CD4-positive, alpha-beta T cell (primary cell): ENCODE measurements around the gene NFYB. TPM values are rescaled to one million over a fixed set of nuclear protein-coding genes. Genes with fewer than 3 reads are reported as not detected.
A peak's percentile ranks its signal among the peaks of the same experiment; 100 is the strongest.

ENCODE experiments used
- ATAC-seq: fragments of 200-7000 bp; cut with Tn5 transposase; one replicate; pipeline ENCODE4 v1.10.0; 2022; ENCODE audit warnings: mild to moderate bottlenecking; ENCODE audit not compliant: poor library complexity
- CTCF ChIA-PET: fragments of 350-600 bp; sonication (Branson Sonifier 250); formaldehyde crosslinking; loops from one replicate; lab custom pipeline; 2021; ENCODE audit warnings: antibody characterized with exemption, inconsistent platforms; lab: Charles Lee
- POLR2A ChIA-PET: fragments of 350-600 bp; sonication (Branson Sonifier 250); formaldehyde crosslinking; loops from one replicate; lab custom pipeline; 2021; ENCODE audit warnings: antibody characterized with exemption, inconsistent platforms; lab: Charles Lee
- DNase-seq, 14 experiments: peaks; one replicate each; pipeline ENCODE4 v3.0.0-alpha.2; 2013 to 2020; ENCODE audit warnings: mixed read lengths in 2 of 14
- H3K27ac ChIP-seq, 2 donors: one replicate each; pipeline versions ENCODE4 v1.5.1 to v1.7.0; 2013; ENCODE audit warnings: low read length in 2 of 2, low read depth in 1 of 2, mild to moderate bottlenecking in 1 of 2
- H3K27me3 ChIP-seq, 2 experiments: 1 replicate in 1 of 2; 2 replicates in 1 of 2; pipeline versions ENCODE4 v1.6.1 to v1.7.0; 2013; ENCODE audit warnings: low read length in 2 of 2, control low read depth in 1 of 2, mild to moderate bottlenecking in 1 of 2, moderate library complexity in 1 of 2; ENCODE audit not compliant: insufficient read depth in 2 of 2, control insufficient read depth in 1 of 2
- H3K36me3 ChIP-seq: one replicate; pipeline ENCODE4 v1.6.1; 2013; ENCODE audit warnings: low read length, control low read depth; ENCODE audit not compliant: insufficient read depth
- H3K4me1 ChIP-seq: one replicate; pipeline ENCODE4 v1.6.1; 2013; ENCODE audit warnings: low read length, control low read depth; ENCODE audit not compliant: insufficient read depth
- H3K4me3 ChIP-seq: one replicate; pipeline ENCODE4 v1.5.1; 2013; ENCODE audit warnings: mild to moderate bottlenecking, low read length, moderate library complexity
- H3K9me3 ChIP-seq, 2 experiments: 1 replicate in 1 of 2; 2 replicates in 1 of 2; pipeline versions ENCODE4 v1.6.1 to v1.7.0; 2013; ENCODE audit warnings: low read length in 2 of 2, mild to moderate bottlenecking in 2 of 2, control low read depth in 1 of 2, moderate library complexity in 1 of 2; ENCODE audit not compliant: control insufficient read depth in 1 of 2, insufficient read depth in 1 of 2
- H3K27ac Mint-ChIP-seq: one replicate; pipeline ENCODE4 v1.8.0; 2020; ENCODE audit warnings: mixed read lengths
- H3K27me3 Mint-ChIP-seq: one replicate; pipeline ENCODE4 v1.8.0; 2021; ENCODE audit warnings: mixed read lengths
- H3K36me3 Mint-ChIP-seq: one replicate; pipeline ENCODE4 v1.8.0; 2021; ENCODE audit warnings: low read depth, mixed read lengths
- H3K4me1 Mint-ChIP-seq: one replicate; pipeline ENCODE4 v1.8.0; 2021; ENCODE audit warnings: low read depth, mixed read lengths
- H3K4me3 Mint-ChIP-seq: one replicate; pipeline ENCODE4 v1.8.0; 2020; ENCODE audit warnings: mild to moderate bottlenecking, mixed read lengths
- H3K9me3 Mint-ChIP-seq: one replicate; pipeline ENCODE4 v1.8.0; 2020; ENCODE audit warnings: mixed read lengths
- CTCF ChIP-seq: fragments of 200-600 bp; IDR thresholded peaks from one replicate; pipeline ENCODE4 v1.8.0; 2022; ENCODE audit warnings: antibody characterized with exemption, mild to moderate bottlenecking
- intact Hi-C, 2 experiments: fragments of 100-400 bp; cut with DNase I in 1 of 2; cut with micrococcal nuclease in 1 of 2; formaldehyde crosslinking; loops; one replicate each; pipeline versions ENCODE4 v1.15.1 to v1.9.0; 2023 to 2025; cut with DNase I, micrococcal nuclease
- total RNA-seq, 174 experiments: library from RNA in 2 of 174; stranded (reverse) in 2 of 174; gene quantifications; one replicate each; pipeline ENCODE4 v1.2.3 and lab custom pipeline; 2021 to 2026

NFYB gene
- total RNA-seq, 2 experiments from 2014 or later, result 12.8 to 14.6 TPM

DNA sequence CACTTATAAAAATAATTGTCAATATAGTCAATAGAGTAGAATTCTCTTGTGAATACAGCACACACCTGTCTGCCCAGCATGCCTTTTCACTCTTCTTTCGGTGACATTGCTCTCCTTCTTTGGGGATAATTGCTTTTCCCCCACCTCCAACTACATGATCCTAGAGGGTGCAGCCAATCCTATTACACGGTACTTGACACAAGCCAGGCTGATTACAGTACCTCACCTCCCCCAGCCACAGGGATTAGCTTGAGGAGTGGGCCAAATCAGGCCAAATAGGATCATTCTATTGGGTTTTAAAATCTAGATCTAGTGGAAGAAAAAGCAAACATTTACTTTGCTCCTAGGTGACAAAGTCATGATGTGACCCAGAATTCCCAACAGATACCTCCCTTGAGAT lies 16.8 kb upstream of the NFYB start:
- ChIA-PET POLR2A (interaction anchor here (0.7 kb wide), 1 partner anchor 851 kb away, joined by 3 read pairs; no protein-coding TSS in a partner anchor), CTCF (no interaction called here)
- Histone ChIP-seq H3K9me3 (no peaks in the 10 kb centered on the region), H3K27me3 (no peaks in the 10 kb centered on the region), H3K36me3 (no peaks in the 10 kb centered on the region), H3K4me3 (no peak overlapping the region), H3K4me1 (peaks cover 8% of the 10 kb centered on the region), H3K27ac (no peak overlapping the region)
- H3K4me1 Mint-ChIP-seq, result peaks cover 8% of the 10 kb centered on the region
- no peaks in the 10 kb centered on the region for H3K36me3 Mint-ChIP-seq
- H3K27ac Mint-ChIP-seq, result peak overlapping the region; percentile 7
- no peaks in the 10 kb centered on the region for H3K9me3 Mint-ChIP-seq
- intact Hi-C loops, result no loop called here
- DNase-seq, result no peak
- H3K4me3 Mint-ChIP-seq, result no peak overlapping the region
- TF ChIP-seq CTCF, result no peak
- no peak for ATAC-seq
- peaks cover 1% of the 10 kb centered on the region for H3K27me3 Mint-ChIP-seq

GRCh38 chr12:104154286-104154685 lies 16.3 kb upstream of the NFYB start:
- H3K27me3 ChIP-seq, result no peaks in the 10 kb centered on the region
- intact Hi-C loops, result no loop called here
- ChIA-PET CTCF (interaction anchor here (0.6 kb wide), 1 partner anchor 26 kb away, joined by 3 read pairs; no protein-coding TSS in a partner anchor), POLR2A (interaction anchor here (1.0 to 1.4 kb wide), 2 partner anchors 8 to 16 kb away, joined by 4 read pairs; partner anchors contain the start of gene NFYB)
- no peak overlapping the region for H3K27ac ChIP-seq
- DNase-seq (peak in 1 of 14 experiments; percentile 31), ATAC-seq (no peak)
- Mint-ChIP-seq H3K9me3 (no peaks in the 10 kb centered on the region), H3K36me3 (no peaks in the 10 kb centered on the region), H3K4me1 (peaks cover 8% of the 10 kb centered on the region), H3K27ac (peak overlapping the region; percentile 7), H3K4me3 (peak overlapping the region; percentile 2), H3K27me3 (peaks cover 4% of the 10 kb centered on the region)
- no peaks in the 10 kb centered on the region for H3K9me3 ChIP-seq
- H3K36me3 ChIP-seq, result no peaks in the 10 kb centered on the region
- H3K4me1 ChIP-seq, result peaks cover 8% of the 10 kb centered on the region
- no peak overlapping the region for H3K4me3 ChIP-seq
- no peak for TF ChIP-seq CTCF

- POLR2A ChIA-PET, result no interaction called here
- DNase-seq (no peak), ATAC-seq (no peak)
- TF ChIP-seq CTCF, result no peak
- H3K4me3 Mint-ChIP-seq, result no peak overlapping the region
- Histone ChIP-seq H3K36me3 (no peaks in the 10 kb centered on the region), H3K9me3 (no peaks in the 10 kb centered on the region), H3K4me3 (no peak overlapping the region), H3K27me3 (peaks cover 0 to 4% of the 10 kb centered on the region in 2 experiments), H3K4me1 (peaks cover 8% of the 10 kb centered on the region), H3K27ac (no peak overlapping the region)
- H3K9me3 Mint-ChIP-seq, result no peaks in the 10 kb centered on the region
- H3K27me3 Mint-ChIP-seq, result peaks cover 4% of the 10 kb centered on the region
- intact Hi-C loops, result no loop called here
- CTCF ChIA-PET, result no interaction called here
- no peak overlapping the region for H3K27ac Mint-ChIP-seq
- no peaks in the 10 kb centered on the region for H3K36me3 Mint-ChIP-seq
- peaks cover 8% of the 10 kb centered on the region for H3K4me1 Mint-ChIP-seq
Observed at GRCh38 chr12:104152685-104153241, 14.8 kb upstream of the NFYB start.
